OCI-LY1 (cell line): ENCODE data around the gene SLCO1A2.

ENCODE experiments used
- H2AFZ ChIP-seq: fragments of 200-600 bp; sonication (generic), shearing (Covaris generic); 2 replicates; pipeline ENCODE4 v1.6.0; 2014; ENCODE audit warnings: antibody characterized with exemption, mild to moderate bottlenecking, low read length
- H3F3A ChIP-seq: fragments of 200-600 bp; sonication (generic), shearing (Covaris generic); 2 replicates; pipeline ENCODE4 v1.6.0; 2014; ENCODE audit warnings: mild to moderate bottlenecking, antibody characterized with exemption, low read length, moderate library complexity; ENCODE audit not compliant: insufficient read depth
- H3K27ac ChIP-seq: fragments of 200-600 bp; sonication (generic); 2 replicates; pipeline ENCODE4 v1.5.1; 2014; ENCODE audit warnings: low read length, mixed run types, mild to moderate bottlenecking, low read depth; ENCODE audit not compliant: poor library complexity, severe bottlenecking
- H3K27me3 ChIP-seq: fragments of 200-600 bp; sonication (generic); 2 replicates; pipeline ENCODE4 v1.6.0; 2014; ENCODE audit warnings: antibody characterized with exemption, mild to moderate bottlenecking, low read length, moderate library complexity; ENCODE audit not compliant: insufficient read depth
- H3K36me3 ChIP-seq: fragments of 200-600 bp; sonication (generic); 2 replicates; pipeline ENCODE4 v1.6.1; 2014; ENCODE audit warnings: mild to moderate bottlenecking, antibody characterized with exemption, low read length, moderate library complexity, mixed read lengths; ENCODE audit not compliant: insufficient read depth
- H3K4me1 ChIP-seq: fragments of 200-600 bp; sonication (generic); 2 replicates; pipeline ENCODE4 v1.5.1; 2014; ENCODE audit warnings: mild to moderate bottlenecking, low read length, moderate library complexity; ENCODE audit not compliant: insufficient read depth, severe bottlenecking
- H3K4me2 ChIP-seq: fragments of 200-600 bp; sonication (generic), shearing (Covaris generic); 2 replicates; pipeline ENCODE4 v1.6.1; 2014; ENCODE audit warnings: low read length
- H3K4me3 ChIP-seq: fragments of 200-600 bp; sonication (generic); 2 replicates; pipeline ENCODE4 v1.5.1; 2014; ENCODE audit warnings: low read length, low read depth, mild to moderate bottlenecking, mixed read lengths; ENCODE audit not compliant: poor library complexity, severe bottlenecking
- H3K79me2 ChIP-seq: fragments of 200-600 bp; shearing (Covaris generic); 2 replicates; pipeline ENCODE4 v1.6.1; 2016; ENCODE audit warnings: mixed run types, low read length, mixed read lengths; ENCODE audit not compliant: insufficient read depth
- H3K9ac ChIP-seq: fragments of 200-600 bp; sonication (generic), shearing (Covaris generic); 2 replicates; pipeline ENCODE4 v1.6.1; 2014; ENCODE audit warnings: mild to moderate bottlenecking, low read length, mixed read lengths
- H3K9me2 ChIP-seq: fragments of 200-600 bp; sonication (generic), shearing (Covaris generic); 2 replicates; pipeline ENCODE4 v1.6.1; 2014; ENCODE audit warnings: low read depth, mild to moderate bottlenecking, low read length, mixed read lengths
- H3K9me3 ChIP-seq: fragments of 200-600 bp; shearing (Covaris generic); 2 replicates; pipeline ENCODE4 v1.6.1; 2014; ENCODE audit warnings: low read length, mixed read lengths
- H4K20me1 ChIP-seq: fragments of 200-600 bp; sonication (generic), shearing (Covaris generic); 2 replicates; pipeline ENCODE4 v1.6.0; 2016; ENCODE audit warnings: mild to moderate bottlenecking, low read length; ENCODE audit not compliant: insufficient read depth
- EZH2 ChIP-seq: fragments of 200-600 bp; sonication (generic), shearing (Covaris generic); IDR thresholded peaks from 2 replicates; pipeline ENCODE4 v1.8.0; 2017; ENCODE audit warnings: borderline replicate concordance, mixed run types, mild to moderate bottlenecking, antibody characterized with exemption, low read length, moderate library complexity, mixed read lengths
- TF ChIP-seq, protein P1 (sequence below): fragments of 200-600 bp; sonication (generic), shearing (Covaris generic); IDR thresholded peaks from 2 replicates; pipeline ENCODE4 v1.5.1; 2017; ENCODE audit warnings: mild to moderate bottlenecking, antibody characterized with exemption, low read length, moderate library complexity, mixed read lengths

SLCO1A2 gene

DNA sequence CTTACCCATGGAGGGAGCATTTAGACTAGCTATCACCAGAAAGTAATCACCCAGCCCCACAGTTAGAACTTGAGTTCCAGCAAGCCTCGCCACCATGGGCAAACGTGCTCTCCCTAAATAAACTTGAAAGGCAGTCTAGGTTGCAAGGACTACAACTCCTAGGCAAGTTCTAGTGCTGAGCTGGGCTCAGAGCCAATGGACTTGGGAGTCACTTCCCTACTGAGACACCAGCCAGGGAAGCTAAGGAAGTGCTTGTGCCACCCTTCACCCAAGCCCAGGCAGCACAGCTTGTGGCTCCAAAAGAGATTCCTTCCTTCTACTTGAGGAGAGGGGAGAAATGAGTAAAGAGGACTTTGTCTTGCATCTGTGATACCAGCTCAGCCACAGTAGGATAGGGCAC, 57.9 kb downstream of the SLCO1A2 start:
- Histone ChIP-seq H3K9me2 (no peaks in the 10 kb centered on the region), H3K79me2 (no peaks in the 10 kb centered on the region), H3K36me3 (no peaks in the 10 kb centered on the region), H3K9ac (no peak overlapping the region), H3K9me3 (no peaks in the 10 kb centered on the region), H3F3A (no peaks in the 10 kb centered on the region), H3K4me1 (no peaks in the 10 kb centered on the region), H4K20me1 (no peaks in the 10 kb centered on the region), H2AFZ (no peak overlapping the region), H3K27ac (no peak overlapping the region), H3K27me3 (no peaks in the 10 kb centered on the region), H3K4me2 (no peak overlapping the region), H3K4me3 (no peak overlapping the region)
- TF ChIP-seq, protein P1, sequence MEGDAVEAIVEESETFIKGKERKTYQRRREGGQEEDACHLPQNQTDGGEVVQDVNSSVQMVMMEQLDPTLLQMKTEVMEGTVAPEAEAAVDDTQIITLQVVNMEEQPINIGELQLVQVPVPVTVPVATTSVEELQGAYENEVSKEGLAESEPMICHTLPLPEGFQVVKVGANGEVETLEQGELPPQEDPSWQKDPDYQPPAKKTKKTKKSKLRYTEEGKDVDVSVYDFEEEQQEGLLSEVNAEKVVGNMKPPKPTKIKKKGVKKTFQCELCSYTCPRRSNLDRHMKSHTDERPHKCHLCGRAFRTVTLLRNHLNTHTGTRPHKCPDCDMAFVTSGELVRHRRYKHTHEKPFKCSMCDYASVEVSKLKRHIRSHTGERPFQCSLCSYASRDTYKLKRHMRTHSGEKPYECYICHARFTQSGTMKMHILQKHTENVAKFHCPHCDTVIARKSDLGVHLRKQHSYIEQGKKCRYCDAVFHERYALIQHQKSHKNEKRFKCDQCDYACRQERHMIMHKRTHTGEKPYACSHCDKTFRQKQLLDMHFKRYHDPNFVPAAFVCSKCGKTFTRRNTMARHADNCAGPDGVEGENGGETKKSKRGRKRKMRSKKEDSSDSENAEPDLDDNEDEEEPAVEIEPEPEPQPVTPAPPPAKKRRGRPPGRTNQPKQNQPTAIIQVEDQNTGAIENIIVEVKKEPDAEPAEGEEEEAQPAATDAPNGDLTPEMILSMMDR, result no peak
- no peak for TF ChIP-seq EZH2

- Histone ChIP-seq H3K4me1 (no peaks in the 10 kb centered on the region), H3K9ac (no peak overlapping the region), H3K9me3 (no peaks in the 10 kb centered on the region), H3K9me2 (no peaks in the 10 kb centered on the region), H3K4me3 (no peak overlapping the region), H3K27ac (no peak overlapping the region), H3K79me2 (no peaks in the 10 kb centered on the region), H3K4me2 (no peak overlapping the region), H3K36me3 (no peaks in the 10 kb centered on the region), H3F3A (no peaks in the 10 kb centered on the region), H4K20me1 (no peaks in the 10 kb centered on the region), H2AFZ (no peak overlapping the region), H3K27me3 (no peaks in the 10 kb centered on the region)
- no peak for TF ChIP-seq EZH2
- TF ChIP-seq, protein P1, result no peak
Observed at GRCh38 chr12:21265932-21266331, 68.8 kb downstream of the SLCO1A2 start.

DNA sequence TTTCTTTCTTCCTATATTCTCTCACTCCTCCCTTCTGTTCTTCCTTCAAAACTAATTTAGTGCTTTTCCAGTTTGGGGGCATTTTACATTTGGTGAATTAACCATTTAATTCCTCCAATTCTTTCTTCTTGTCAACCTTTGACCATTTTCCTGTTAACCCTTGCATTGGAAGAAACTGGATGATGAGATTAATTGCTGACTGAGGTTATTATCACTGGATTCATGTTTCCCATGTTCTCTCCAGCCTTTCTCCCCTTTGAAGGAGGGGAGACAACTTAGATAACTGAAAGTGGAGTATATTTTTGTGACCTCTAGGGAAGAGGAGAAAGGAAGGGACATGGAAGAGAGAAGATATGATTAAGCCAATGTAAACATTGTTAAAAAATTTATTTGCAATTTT, 70.5 kb downstream of the SLCO1A2 start:
- H3F3A ChIP-seq, result no peaks in the 10 kb centered on the region

More for the DNA sequence above, 70.5 kb downstream of the SLCO1A2 start:
- no peaks in the 10 kb centered on the region for H3K9me2 ChIP-seq
- H3K27me3 ChIP-seq, result no peaks in the 10 kb centered on the region
- no peaks in the 10 kb centered on the region for H3K79me2 ChIP-seq
- H3K4me1 ChIP-seq, result no peaks in the 10 kb centered on the region
- H3K9me3 ChIP-seq, result no peaks in the 10 kb centered on the region
- no peaks in the 10 kb centered on the region for H4K20me1 ChIP-seq
- H2AFZ ChIP-seq, result no peak overlapping the region
- H3K4me2 ChIP-seq, result no peak overlapping the region
- H3K9ac ChIP-seq, result no peak overlapping the region
- H3K36me3 ChIP-seq, result no peaks in the 10 kb centered on the region
- H3K27ac ChIP-seq, result no peak overlapping the region
- TF ChIP-seq, protein P1, result no peak
- TF ChIP-seq EZH2, result no peak
- no peak overlapping the region for H3K4me3 ChIP-seq
